Prostate gland (tissue), 2 donors: Measurements from ENCODE around the gene G3BP1. TPM values are rescaled to one million over a fixed set of nuclear protein-coding genes. Genes with fewer than 3 reads are reported as not detected.

Experiments used
- DNase-seq: peaks from one replicate; pipeline ENCODE4 v3.0.0-alpha.2; 2019; ENCODE audit warnings: low spot score
- H3K27ac ChIP-seq, 2 donors: fragments of 200-600 bp; sonication (generic); 2 replicates each; pipeline ENCODE4 v1.5.1; 2017 to 2019
- H3K27me3 ChIP-seq: fragments of 200-600 bp; sonication (generic); replicated peaks from 2 replicates; pipeline ENCODE4 v1.5.1; 2019; ENCODE audit not compliant: insufficient read depth
- H3K36me3 ChIP-seq, 2 donors: fragments of 200-600 bp; sonication (generic); 1 replicate in 1 of 2; 2 replicates in 1 of 2; pipeline versions ENCODE4 v1.5.1 to v1.8.1; 2017 to 2019
- H3K4me1 ChIP-seq: fragments of 200-600 bp; sonication (generic); replicated peaks from 2 replicates; pipeline ENCODE4 v1.5.1; 2019
- H3K4me3 ChIP-seq, 2 donors: fragments of 200-600 bp; sonication (generic); 2 replicates each; pipeline ENCODE4 v1.5.1; 2017 to 2019
- H3K9me3 ChIP-seq: fragments of 200-600 bp; sonication (generic); 2 replicates; pipeline ENCODE4 v1.5.1; 2017
- CTCF ChIP-seq, 4 experiments: fragments of 200-600 bp in 2 of 4; fragments of 450-650 bp in 2 of 4; sonication (generic) in 2 of 4; IDR thresholded peaks; 1 replicate in 3 of 4; 2 replicates in 1 of 4; pipeline ENCODE4 v1.5.1; 2016 to 2019; ENCODE audit warnings: antibody characterized with exemption in 4 of 4, mild to moderate bottlenecking in 2 of 4, moderate library complexity in 2 of 4
- POLR2A ChIP-seq: fragments of 450-650 bp; IDR thresholded peaks from one replicate; pipeline ENCODE4 v1.6.1; 2016; ENCODE audit warnings: antibody characterized with exemption, mild to moderate bottlenecking
- POLR2AphosphoS5 ChIP-seq: sonication (generic); formaldehyde crosslinking; IDR thresholded peaks from one replicate; pipeline ENCODE4 v1.6.1; 2017; ENCODE audit warnings: antibody characterized with exemption
- WGBS: methylation state at CpG from one replicate; pipeline ENCODE4 v1.1.5; 2018; 5-methylcytosine and 5-hydroxymethylcytosine counted together
- intact Hi-C: fragments of 100-400 bp; cut with DNase I; formaldehyde crosslinking; loops from one replicate; pipeline ENCODE4 v1.14.2; 2022
- total RNA-seq, 2 donors: library from RNA; depleted of rRNA; stranded (reverse); fragments of >200 nt; gene quantifications; one replicate each; pipeline ENCODE4 v1.1.0, GENCODE V29; 2016

Gene G3BP1
- total RNA-seq, 2 donors from 2014 or later: 98.4 to 119 TPM

GRCh38 chr5:151750121-151750520 lies 21.6 kb upstream of the G3BP1 start:
- TF ChIP-seq POLR2A (no peak), CTCF (IDR thresholded peaks at IDR 0.05) (no peak), POLR2AphosphoS5 (no peak)
- 93% methylated on average over 4 of the region's 4 CpGs for WGBS
- H3K27ac ChIP-seq: peak overlapping the region in 1 of 2 donors; percentile 24

GRCh38 chr5:151751091-151751490 lies 20.7 kb upstream of the G3BP1 start:
- TF ChIP-seq POLR2AphosphoS5 (no peak), POLR2A (no peak), CTCF (IDR thresholded peaks at IDR 0.05) (no peak)
- no peaks in the 10 kb centered on the region for H3K4me1 ChIP-seq
- 93% methylated on average over 4 of the region's 4 CpGs for WGBS
- no peak for DNase-seq
- intact Hi-C loops: no loop called here
- no peaks in the 10 kb centered on the region for H3K36me3 ChIP-seq
- H3K9me3 ChIP-seq: no peaks in the 10 kb centered on the region
- H3K4me3 ChIP-seq: no peak overlapping the region
- H3K27me3 ChIP-seq: no peaks in the 10 kb centered on the region
- no peak overlapping the region for H3K27ac ChIP-seq

More at GRCh38 chr5:151750121-151750520, 21.6 kb upstream of the G3BP1 start:
- H3K27me3 ChIP-seq: no peaks in the 10 kb centered on the region
- no peaks in the 10 kb centered on the region for H3K36me3 ChIP-seq
- DNase-seq: no peak
- H3K4me3 ChIP-seq: no peak overlapping the region
- no peaks in the 10 kb centered on the region for H3K9me3 ChIP-seq
- H3K4me1 ChIP-seq: no peaks in the 10 kb centered on the region
- intact Hi-C loops: no loop called here

- Histone ChIP-seq H3K27me3 (no peaks in the 10 kb centered on the region), H3K36me3 (no peaks in the 10 kb centered on the region), H3K9me3 (no peaks in the 10 kb centered on the region), H3K4me1 (no peaks in the 10 kb centered on the region), H3K27ac (no peak overlapping the region), H3K4me3 (no peak overlapping the region)
- WGBS: 98% methylated on average over 4 of the region's 4 CpGs
- intact Hi-C loops: no loop called here
- TF ChIP-seq POLR2A (no peak), POLR2AphosphoS5 (no peak), CTCF (IDR thresholded peaks at IDR 0.05) (no peak)
- DNase-seq: no peak
Observed at GRCh38 chr5:151751593-151751992, 20.2 kb upstream of the G3BP1 start.

- intact Hi-C loops: no loop called here
- Histone ChIP-seq H3K36me3 (no peaks in the 10 kb centered on the region), H3K4me3 (no peak overlapping the region), H3K4me1 (no peaks in the 10 kb centered on the region), H3K27ac (no peak overlapping the region), H3K27me3 (no peaks in the 10 kb centered on the region), H3K9me3 (no peaks in the 10 kb centered on the region)
- no peak for DNase-seq
- 86% methylated on average over 3 of the region's 3 CpGs for WGBS
- TF ChIP-seq POLR2A (no peak), POLR2AphosphoS5 (no peak), CTCF (IDR thresholded peaks at IDR 0.05) (no peak)
Observed at GRCh38 chr5:151755383-151755782, 16.4 kb upstream of the G3BP1 start.

- H3K36me3 ChIP-seq: no peaks in the 10 kb centered on the region
- H3K27ac ChIP-seq: peak overlapping the region; percentile 77 to 79
- peak overlapping the region; percentile 72 to 75 for H3K4me3 ChIP-seq
- intact Hi-C loops: no loop called here
- H3K4me1 ChIP-seq: no peaks in the 10 kb centered on the region
- no peaks in the 10 kb centered on the region for H3K9me3 ChIP-seq
- TF ChIP-seq POLR2A: no peak
- no peak for TF ChIP-seq CTCF (IDR thresholded peaks at IDR 0.05)
- TF ChIP-seq POLR2AphosphoS5: no peak
- whole genome bisulfite sequencing: 13% methylated on average over 9 of the region's 9 CpGs
- H3K27me3 ChIP-seq: no peaks in the 10 kb centered on the region
- DNase-seq: peak; percentile 18
Observed at GRCh38 chr5:151757233-151758140, 14.3 kb upstream of the G3BP1 start.
